KOPT-K1 (cell line): ENCODE results near the gene LIMA1.
"Not testable (repeated sequence)": the region's sequence is repeated elsewhere in the genome, so short reads cannot be mapped to it uniquely, and the experiment has no call there.

Source experiments
- H3K27ac ChIP-seq: fragments of 200-600 bp; sonication (generic); 2 replicates; pipeline ENCODE4 v1.5.1; 2016; ENCODE audit warnings: antibody characterized with exemption, mild to moderate bottlenecking, low read depth, low read length; ENCODE audit not compliant: poor library complexity, severe bottlenecking
- H3K36me3 ChIP-seq: fragments of 200-600 bp; sonication (generic); 2 replicates; pipeline ENCODE4 v1.5.1; 2017; ENCODE audit warnings: antibody characterized with exemption, mild to moderate bottlenecking, low read length, moderate library complexity; ENCODE audit not compliant: insufficient read depth
- H3K9me3 ChIP-seq: fragments of 200-600 bp; sonication (generic); 2 replicates; pipeline ENCODE4 v1.5.1; 2017; ENCODE audit warnings: antibody characterized with exemption, low read length, mild to moderate bottlenecking; ENCODE audit not compliant: insufficient read depth, poor library complexity, severe bottlenecking

The LIMA1 gene

GRCh38 chr12:50283229-50283923 is at the start of gene LIMA1:
Gene LIMA1, minus strand, starts transcription at chr12:50283520. Its CDS starts 34,769 bp downstream, at chr12:50248751.
- H3K27ac ChIP-seq, result peak within 1 kb of the TSS; percentile 68
- no peaks in the 10 kb centered on the region for H3K9me3 ChIP-seq

GRCh38 chr12:50331745-50332144 is 48.4 kb upstream of the LIMA1 start:
- no peak overlapping the region for H3K27ac ChIP-seq
- no peaks in the 10 kb centered on the region for H3K9me3 ChIP-seq
- H3K36me3 ChIP-seq, result no peaks in the 10 kb centered on the region

More at GRCh38 chr12:50283229-50283923, at the start of gene LIMA1:
- H3K36me3 ChIP-seq, result no peaks in the 10 kb centered on the region

DNA sequence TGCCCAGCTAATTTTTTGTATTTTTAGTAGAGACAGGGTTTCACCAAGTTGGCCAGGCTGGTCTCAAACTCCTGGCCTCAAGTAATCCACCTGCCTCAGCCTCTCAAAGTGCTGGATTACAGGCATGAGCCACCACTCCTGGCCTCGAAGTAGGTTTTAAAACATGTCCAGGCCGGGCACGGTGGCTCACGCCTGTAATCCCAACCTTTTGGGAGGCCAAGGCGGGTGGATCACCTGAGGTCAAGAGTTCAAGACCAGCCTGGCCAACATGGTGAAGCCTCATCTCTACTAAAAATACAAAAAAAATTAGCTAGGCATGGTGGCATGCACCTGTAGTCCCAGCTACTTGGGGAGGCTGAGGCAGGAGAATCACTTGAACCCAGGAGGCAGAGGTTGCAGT is 45.3 kb upstream of the LIMA1 start:
- H3K27ac ChIP-seq, H3K36me3 ChIP-seq, H3K9me3 ChIP-seq: not testable (repeated sequence)

DNA sequence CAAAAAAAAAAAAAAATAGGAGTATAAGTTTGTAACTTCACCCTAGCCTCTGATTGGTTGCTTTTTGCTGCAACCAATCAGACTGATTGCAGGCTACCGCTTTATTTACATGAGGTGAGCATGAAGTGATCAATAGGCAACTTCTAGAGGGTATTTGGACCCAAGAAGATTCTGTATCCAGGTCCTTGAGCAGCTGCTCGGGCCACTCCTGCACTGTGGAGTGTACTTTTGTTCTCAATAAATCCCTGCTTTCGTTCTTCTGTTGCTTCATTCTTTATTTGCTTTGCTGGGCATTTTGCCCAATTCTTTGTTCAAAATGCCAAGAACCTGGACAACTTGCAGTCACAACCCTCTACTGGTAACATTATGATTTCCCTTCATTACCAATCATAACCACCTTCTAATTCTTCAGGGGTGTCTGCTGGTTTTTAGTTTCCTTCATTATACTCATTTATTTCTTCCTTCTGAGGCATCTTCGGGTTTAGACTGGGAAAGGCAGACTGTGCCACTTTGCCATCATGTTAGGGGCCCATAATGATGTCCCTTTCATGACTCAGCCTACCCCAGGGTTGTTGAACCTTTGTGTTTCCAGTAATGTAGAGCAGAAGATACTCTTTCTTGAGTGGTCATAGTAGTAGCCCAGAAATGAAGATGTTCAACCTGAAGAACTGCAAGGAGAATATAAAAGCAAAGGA is 43.4 kb upstream of the LIMA1 start:
- Histone ChIP-seq H3K9me3 (no peaks in the 10 kb centered on the region), H3K27ac (no peak overlapping the region), H3K36me3 (no peaks in the 10 kb centered on the region)

DNA sequence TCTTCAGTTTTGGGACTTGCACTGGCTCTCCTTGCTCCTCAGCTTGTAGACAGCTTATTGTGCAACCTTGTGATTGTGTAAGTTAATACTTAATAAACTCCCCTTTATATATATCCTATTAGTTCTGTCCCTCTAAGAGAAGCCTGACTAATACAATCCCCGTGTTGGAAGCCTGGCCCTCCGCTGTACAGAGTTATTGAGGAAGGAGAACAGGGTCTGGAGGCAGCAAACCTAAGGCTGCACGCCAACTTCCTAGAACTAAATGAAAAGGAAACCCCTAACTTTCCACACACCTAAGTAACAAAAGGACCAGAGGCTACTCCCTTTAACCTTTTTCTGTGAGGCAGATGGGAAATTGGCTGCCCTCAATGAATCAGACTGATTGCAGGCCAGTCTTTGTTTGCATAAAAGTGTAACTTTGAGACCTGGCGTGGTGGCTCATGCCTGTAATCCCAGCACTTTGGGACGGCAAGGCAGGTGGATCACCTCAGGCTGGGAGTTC is 42.6 kb upstream of the LIMA1 start:
- no peak overlapping the region for H3K27ac ChIP-seq
- no peaks in the 10 kb centered on the region for H3K36me3 ChIP-seq
- H3K9me3 ChIP-seq, result no peaks in the 10 kb centered on the region

- H3K27ac ChIP-seq, H3K36me3 ChIP-seq, H3K9me3 ChIP-seq: not testable (repeated sequence)
Measured at GRCh38 chr12:50324770-50325169, 41.5 kb upstream of the LIMA1 start.

DNA sequence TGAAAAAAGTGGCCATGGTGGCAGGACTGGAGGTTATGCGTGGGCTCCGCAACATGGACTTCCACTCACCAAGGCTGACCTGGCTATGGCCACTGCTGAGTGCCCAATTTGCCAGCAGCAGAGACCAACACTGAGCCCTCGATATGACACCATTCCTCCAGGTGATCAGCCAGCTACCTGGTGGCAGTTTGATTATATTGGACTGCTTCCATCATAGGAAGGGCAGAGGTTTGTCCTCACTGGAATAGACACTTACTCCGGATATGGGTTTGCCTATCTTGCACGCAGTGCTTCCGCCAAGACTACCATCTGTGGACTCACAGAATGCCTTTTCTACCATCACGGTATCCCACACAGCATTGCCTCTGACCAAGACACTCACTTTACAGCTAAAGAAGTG is 40.8 kb upstream of the LIMA1 start:
- H3K27ac ChIP-seq, H3K36me3 ChIP-seq, H3K9me3 ChIP-seq: not testable (repeated sequence)

DNA sequence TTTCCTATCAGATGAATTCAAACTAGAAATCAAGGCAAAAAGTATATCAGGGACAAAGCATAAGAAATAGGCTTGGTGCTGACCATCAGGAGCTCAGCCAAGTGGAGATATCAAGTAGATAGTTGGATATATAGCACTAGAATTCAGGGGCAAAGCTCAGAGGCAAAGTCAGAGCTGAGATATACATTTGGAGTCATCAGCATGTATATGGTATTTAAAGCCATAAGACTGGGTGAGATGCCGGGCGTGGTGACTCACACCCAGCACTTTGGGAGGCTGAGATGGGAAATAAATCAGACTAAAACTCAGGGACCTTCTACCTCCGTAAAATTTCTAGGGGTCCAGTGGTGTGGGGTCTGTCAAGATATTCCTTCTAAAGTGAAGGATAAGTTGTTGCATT is 38.9 kb upstream of the LIMA1 start:
- no peaks in the 10 kb centered on the region for H3K36me3 ChIP-seq
- no peak overlapping the region for H3K27ac ChIP-seq
- no peaks in the 10 kb centered on the region for H3K9me3 ChIP-seq

- Histone ChIP-seq H3K36me3 (no peaks in the 10 kb centered on the region), H3K9me3 (no peaks in the 10 kb centered on the region), H3K27ac (no peak overlapping the region)
Measured at GRCh38 chr12:50317203-50317602, 33.9 kb upstream of the LIMA1 start.

GRCh38 chr12:50315803-50316202 is 32.5 kb upstream of the LIMA1 start:
- Histone ChIP-seq H3K27ac (no peak overlapping the region), H3K36me3 (no peaks in the 10 kb centered on the region), H3K9me3 (no peaks in the 10 kb centered on the region)

DNA sequence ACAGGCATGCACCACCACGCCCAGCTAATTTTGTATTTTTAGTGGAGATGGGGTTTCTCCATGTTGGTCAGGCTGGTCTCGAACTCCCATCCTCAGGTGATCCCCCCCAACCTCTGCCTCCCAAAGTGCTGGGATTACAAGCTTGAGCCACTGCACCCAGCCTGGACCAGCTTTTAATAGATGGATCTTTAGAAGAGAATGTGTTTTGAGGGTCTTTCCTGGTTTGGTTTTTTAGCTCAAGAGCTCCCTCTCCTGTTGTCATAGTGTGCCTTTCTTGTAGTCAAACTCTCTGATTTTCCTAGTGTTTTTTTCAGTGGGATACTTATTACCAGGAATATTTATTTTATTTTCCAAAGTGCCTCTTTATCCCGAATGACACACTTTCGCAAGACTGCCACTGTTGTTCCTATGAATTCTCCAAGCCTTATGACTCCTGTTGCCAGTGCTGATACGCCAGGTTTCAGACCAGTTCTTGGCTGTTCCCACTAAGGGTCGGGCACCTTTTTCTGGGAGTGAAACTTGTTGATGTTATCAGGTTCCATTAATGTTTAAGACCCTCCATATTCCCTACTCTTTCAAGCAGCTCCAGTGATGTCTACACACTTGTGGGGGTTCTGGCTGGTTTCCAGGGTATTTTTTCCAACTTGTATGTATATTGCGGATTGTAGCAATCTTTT is 31.5 kb upstream of the LIMA1 start:
- no peak overlapping the region for H3K27ac ChIP-seq
- H3K36me3 ChIP-seq, result no peaks in the 10 kb centered on the region

DNA sequence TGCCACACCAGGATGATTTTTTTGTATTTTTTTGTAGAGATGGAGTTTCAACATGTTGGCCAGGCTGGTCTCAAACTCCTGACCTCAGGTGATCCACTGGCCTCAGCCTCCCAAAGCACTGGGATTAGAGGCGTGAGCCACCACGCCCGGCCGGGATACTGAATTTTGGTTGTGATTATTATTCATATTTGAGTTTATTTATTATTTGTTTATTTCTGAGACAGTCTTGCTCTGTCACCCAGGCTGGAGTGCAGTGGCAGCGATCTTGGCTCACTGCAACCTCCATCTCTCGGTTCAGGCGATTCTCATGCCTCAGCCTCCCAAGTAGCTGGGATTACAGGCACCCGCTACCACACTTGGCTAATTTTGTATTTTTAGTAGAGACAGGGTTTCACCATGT is 30.7 kb upstream of the LIMA1 start:
- not testable (repeated sequence) for H3K9me3 ChIP-seq, H3K36me3 ChIP-seq, H3K27ac ChIP-seq

More for the DNA sequence above, 31.5 kb upstream of the LIMA1 start:
- H3K9me3 ChIP-seq, result no peaks in the 10 kb centered on the region

DNA sequence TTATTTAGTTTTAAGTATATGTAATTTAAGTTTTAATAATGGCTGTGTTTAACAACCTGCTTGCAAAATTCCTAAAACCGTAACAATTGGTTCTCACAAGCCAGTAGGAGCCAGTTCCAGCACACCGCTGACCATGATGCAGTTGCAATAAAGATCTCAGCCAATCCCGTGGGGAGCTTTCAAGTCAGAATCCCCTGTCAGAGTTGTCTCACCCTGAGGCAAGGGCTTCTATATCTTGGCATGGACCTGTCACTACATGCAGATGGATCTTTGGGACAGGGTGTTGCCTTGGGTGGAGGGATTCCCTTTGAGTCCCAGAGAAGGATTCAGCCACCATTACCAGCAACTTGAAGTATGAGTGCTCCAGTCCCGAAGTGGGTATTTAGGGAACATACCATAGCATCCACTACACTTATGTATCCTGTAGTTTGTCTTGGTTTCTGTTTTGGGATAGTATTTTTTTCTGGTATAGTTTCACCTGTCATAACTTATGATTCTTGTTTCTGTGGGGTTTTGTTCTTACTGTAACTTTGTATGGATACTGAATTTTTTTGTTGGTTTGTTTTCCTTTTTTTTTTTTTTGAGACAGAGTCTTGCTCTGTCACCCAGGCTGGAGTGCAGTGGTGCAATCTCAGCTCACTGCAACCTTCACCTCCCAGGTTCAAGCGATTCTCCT is 30.1 kb upstream of the LIMA1 start:
- no peaks in the 10 kb centered on the region for H3K36me3 ChIP-seq
- no peaks in the 10 kb centered on the region for H3K9me3 ChIP-seq
- H3K27ac ChIP-seq, result no peak overlapping the region

- H3K36me3 ChIP-seq, H3K27ac ChIP-seq, H3K9me3 ChIP-seq: not testable (repeated sequence)
Measured at GRCh38 chr12:50311858-50312609, 28.7 kb upstream of the LIMA1 start.
